OCI-LY3 (cell line): ENCODE results near the gene SETBP1.

Experiments used
- H2AFZ ChIP-seq: fragments of 200-600, 300-600 bp; shearing (Covaris generic); 2 replicates; pipeline ENCODE4 v1.6.0; 2014; ENCODE audit warnings: antibody characterized with exemption, low read depth, low read length
- H3K27ac ChIP-seq: fragments of 200-600, 300-600 bp; sonication (generic); 2 replicates; pipeline ENCODE4 v1.5.1; 2014; ENCODE audit warnings: mild to moderate bottlenecking, low read length, moderate library complexity, mixed read lengths
- H3K27me3 ChIP-seq: fragments of 200-600, 300-600 bp; sonication (generic); 2 replicates; pipeline ENCODE4 v1.6.1; 2014; ENCODE audit warnings: low read depth, low read length, mixed read lengths
- H3K36me3 ChIP-seq: fragments of 200-600, 300-600 bp; sonication (generic); replicated peaks from 2 replicates; pipeline ENCODE3; 2014; ENCODE audit warnings: low read depth, low read length, mixed read lengths
- H3K4me1 ChIP-seq: fragments of 300-600, 200-600 bp; sonication (generic); 2 replicates; pipeline ENCODE4 v1.6.1; 2014; ENCODE audit warnings: low read length, mixed read lengths
- H3K4me2 ChIP-seq: fragments of 200-600, 300-600 bp; sonication (generic); 2 replicates; pipeline ENCODE4 v1.6.1; 2014; ENCODE audit warnings: low read length, mixed read lengths
- H3K4me3 ChIP-seq: fragments of 300-600, 200-600 bp; sonication (generic); 2 replicates; pipeline ENCODE4 v1.5.1; 2014; ENCODE audit warnings: antibody characterized with exemption, mild to moderate bottlenecking, low read length, moderate library complexity
- H3K79me2 ChIP-seq: fragments of 300-600, 200-600 bp; shearing (Covaris generic); 2 replicates; pipeline ENCODE4 v1.6.1; 2014; ENCODE audit warnings: mild to moderate bottlenecking, low read length, mixed read lengths
- H3K9ac ChIP-seq: fragments of 300-600, 200-600 bp; shearing (Covaris generic); 2 replicates; pipeline ENCODE4 v1.6.0; 2014; ENCODE audit warnings: mild to moderate bottlenecking, low read length, moderate library complexity
- H3K9me3 ChIP-seq: fragments of 200-600, 300-600 bp; shearing (Covaris generic); 2 replicates; pipeline ENCODE4 v1.6.1; 2014; ENCODE audit warnings: low read length, mixed read lengths; ENCODE audit not compliant: insufficient read depth
- H4K20me1 ChIP-seq: fragments of 200-600, 300-600 bp; sonication (generic); 2 replicates; pipeline ENCODE4 v1.6.1; 2016; ENCODE audit warnings: low read length, mixed read lengths; ENCODE audit not compliant: insufficient read depth
- EZH2phosphoT487 ChIP-seq: fragments of 200-600 bp; shearing (Covaris generic); IDR thresholded peaks from 2 replicates; pipeline ENCODE4 v1.6.1; 2018; ENCODE audit warnings: antibody characterized with exemption, mixed run types, low read depth
- TF ChIP-seq, protein P1 (sequence below): fragments of 200-600, 300-600 bp; sonication (generic); IDR thresholded peaks from 2 replicates; pipeline ENCODE4 v1.5.1; 2014; ENCODE audit warnings: antibody characterized with exemption, low read length, low read depth

Gene SETBP1

DNA sequence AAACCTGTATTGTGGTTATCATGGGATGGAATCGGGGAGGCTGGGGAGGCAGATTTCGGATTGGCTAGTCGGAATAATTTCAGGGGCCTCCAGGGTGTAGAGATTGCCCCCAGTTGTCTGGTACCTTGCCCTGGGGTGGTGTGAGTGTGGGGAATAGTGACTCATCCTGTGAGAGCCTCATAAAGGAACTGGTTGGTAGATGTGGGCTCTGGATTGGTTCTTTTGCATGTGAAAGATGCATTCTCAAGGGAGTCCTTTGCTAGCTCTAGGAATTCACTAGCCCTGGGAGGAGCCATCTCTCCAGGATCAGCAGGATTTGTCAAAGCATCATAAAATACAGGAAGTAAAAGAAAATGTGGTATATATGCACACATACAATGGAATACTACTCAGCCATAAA, 331.6 kb downstream of the SETBP1 start:
- Histone ChIP-seq H3K27ac (no peak overlapping the region), H3K79me2 (no peaks in the 10 kb centered on the region), H3K36me3 (no peaks in the 10 kb centered on the region), H3K4me1 (no peaks in the 10 kb centered on the region), H3K9me3 (no peaks in the 10 kb centered on the region), H4K20me1 (no peaks in the 10 kb centered on the region), H3K9ac (no peak overlapping the region), H3K4me2 (no peak overlapping the region), H3K27me3 (no peaks in the 10 kb centered on the region), H3K4me3 (no peak overlapping the region), H2AFZ (no peak overlapping the region)
- no peak for TF ChIP-seq EZH2phosphoT487

GRCh38 chr18:45014047-45014501, 333.4 kb downstream of the SETBP1 start:
- Histone ChIP-seq H3K4me3 (no peak overlapping the region), H3K27me3 (no peaks in the 10 kb centered on the region), H3K27ac (no peak overlapping the region), H3K36me3 (no peaks in the 10 kb centered on the region), H3K4me2 (no peak overlapping the region), H2AFZ (no peak overlapping the region), H3K9ac (no peak overlapping the region), H3K4me1 (no peaks in the 10 kb centered on the region), H3K79me2 (no peaks in the 10 kb centered on the region), H3K9me3 (no peaks in the 10 kb centered on the region), H4K20me1 (no peaks in the 10 kb centered on the region)
- TF ChIP-seq, protein P1, sequence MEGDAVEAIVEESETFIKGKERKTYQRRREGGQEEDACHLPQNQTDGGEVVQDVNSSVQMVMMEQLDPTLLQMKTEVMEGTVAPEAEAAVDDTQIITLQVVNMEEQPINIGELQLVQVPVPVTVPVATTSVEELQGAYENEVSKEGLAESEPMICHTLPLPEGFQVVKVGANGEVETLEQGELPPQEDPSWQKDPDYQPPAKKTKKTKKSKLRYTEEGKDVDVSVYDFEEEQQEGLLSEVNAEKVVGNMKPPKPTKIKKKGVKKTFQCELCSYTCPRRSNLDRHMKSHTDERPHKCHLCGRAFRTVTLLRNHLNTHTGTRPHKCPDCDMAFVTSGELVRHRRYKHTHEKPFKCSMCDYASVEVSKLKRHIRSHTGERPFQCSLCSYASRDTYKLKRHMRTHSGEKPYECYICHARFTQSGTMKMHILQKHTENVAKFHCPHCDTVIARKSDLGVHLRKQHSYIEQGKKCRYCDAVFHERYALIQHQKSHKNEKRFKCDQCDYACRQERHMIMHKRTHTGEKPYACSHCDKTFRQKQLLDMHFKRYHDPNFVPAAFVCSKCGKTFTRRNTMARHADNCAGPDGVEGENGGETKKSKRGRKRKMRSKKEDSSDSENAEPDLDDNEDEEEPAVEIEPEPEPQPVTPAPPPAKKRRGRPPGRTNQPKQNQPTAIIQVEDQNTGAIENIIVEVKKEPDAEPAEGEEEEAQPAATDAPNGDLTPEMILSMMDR = no peak
- TF ChIP-seq EZH2phosphoT487 = no peak

GRCh38 chr18:45015788-45016128, 335.1 kb downstream of the SETBP1 start:
- no peak for TF ChIP-seq EZH2phosphoT487
- TF ChIP-seq, protein P1 = no peak
- Histone ChIP-seq H4K20me1 (no peaks in the 10 kb centered on the region), H3K9me3 (no peaks in the 10 kb centered on the region), H3K4me3 (no peak overlapping the region), H3K9ac (no peak overlapping the region), H3K79me2 (no peaks in the 10 kb centered on the region), H2AFZ (no peak overlapping the region), H3K4me2 (no peak overlapping the region), H3K36me3 (no peaks in the 10 kb centered on the region), H3K27ac (no peak overlapping the region), H3K4me1 (no peaks in the 10 kb centered on the region), H3K27me3 (no peaks in the 10 kb centered on the region)

GRCh38 chr18:45019469-45019868, 338.8 kb downstream of the SETBP1 start:
- Histone ChIP-seq H2AFZ (no peak overlapping the region), H3K9ac (no peak overlapping the region), H3K9me3 (no peaks in the 10 kb centered on the region), H3K27me3 (no peaks in the 10 kb centered on the region), H3K27ac (no peak overlapping the region), H3K4me3 (no peak overlapping the region), H3K79me2 (no peaks in the 10 kb centered on the region), H3K36me3 (no peaks in the 10 kb centered on the region), H3K4me2 (no peak overlapping the region), H4K20me1 (no peaks in the 10 kb centered on the region), H3K4me1 (peaks cover 4% of the 10 kb centered on the region)
- TF ChIP-seq, protein P1 = no peak
- no peak for TF ChIP-seq EZH2phosphoT487

DNA sequence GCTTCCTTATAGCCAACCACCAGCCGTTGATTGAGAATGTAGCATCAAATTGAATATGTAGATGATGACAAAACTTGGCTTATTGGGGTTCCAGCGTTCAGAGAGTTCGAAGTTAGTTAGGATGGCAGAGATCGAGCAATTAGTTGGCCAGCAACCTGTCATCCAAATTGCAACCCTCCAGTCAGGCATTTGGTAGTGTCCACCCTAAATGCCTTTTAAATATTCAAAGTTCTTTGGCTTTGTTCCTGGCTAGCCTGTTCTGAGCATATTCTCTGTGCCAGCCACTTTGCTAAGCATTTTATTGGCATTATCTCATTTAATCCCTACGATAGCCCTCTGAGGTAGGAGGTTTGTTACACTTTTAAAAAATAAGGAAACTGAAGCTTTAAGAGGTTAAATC, 342.8 kb downstream of the SETBP1 start:
- Histone ChIP-seq H3K9me3 (no peaks in the 10 kb centered on the region), H3K4me1 (peaks cover 9% of the 10 kb centered on the region), H3K36me3 (no peaks in the 10 kb centered on the region), H2AFZ (no peak overlapping the region), H3K4me2 (no peak overlapping the region), H3K4me3 (no peak overlapping the region), H3K27ac (no peak overlapping the region), H3K27me3 (no peaks in the 10 kb centered on the region), H3K9ac (no peak overlapping the region), H4K20me1 (no peaks in the 10 kb centered on the region), H3K79me2 (no peaks in the 10 kb centered on the region)
- TF ChIP-seq, protein P1 = no peak
- TF ChIP-seq EZH2phosphoT487 = no peak
